ENCODE results near the gene GPRIN1.

The GPRIN1 gene

GRCh38 chr5:176609724-176610434, at the start of gene GPRIN1:
GPRIN1 (minus strand) TSS chr5:176610156; CDS start chr5:176599834, 10,322 bp downstream.
- peak; percentile 28 for DNase-seq

GRCh38 chr5:176659512-176659839, 49.5 kb upstream of the GPRIN1 start:
- DNase-seq, result no peak

- DNase-seq, result no peak
Measured at GRCh38 chr5:176658817-176659511, 49.0 kb upstream of the GPRIN1 start.

GRCh38 chr5:176658007-176658599, 48.1 kb upstream of the GPRIN1 start:
- DNase-seq, result peak; percentile 15

- DNase-seq, result no peak
Measured at GRCh38 chr5:176656467-176656990, 46.6 kb upstream of the GPRIN1 start.

GRCh38 chr5:176654856-176655255, 44.9 kb upstream of the GPRIN1 start:
- no peak for DNase-seq

- peak; percentile 64 for DNase-seq
Measured at GRCh38 chr5:176653401-176654385, 43.7 kb upstream of the GPRIN1 start.

- DNase-seq, result no peak
Measured at GRCh38 chr5:176652136-176652535, 42.2 kb upstream of the GPRIN1 start.

GRCh38 chr5:176651472-176651980, 41.6 kb upstream of the GPRIN1 start:
- DNase-seq, result no peak

GRCh38 chr5:176650354-176650884, 40.5 kb upstream of the GPRIN1 start:
- no peak for DNase-seq

GRCh38 chr5:176648474-176649194, 38.7 kb upstream of the GPRIN1 start:
- DNase-seq, result no peak

- DNase-seq, result no peak
Measured at GRCh38 chr5:176647843-176648473, 38.0 kb upstream of the GPRIN1 start.

GRCh38 chr5:176647030-176647842, 37.3 kb upstream of the GPRIN1 start, which contains the start of gene TSPAN17:
TSPAN17 (plus strand) TSS chr5:176647484; CDS start chr5:176647616, 132 bp downstream.
- DNase-seq, result peak; percentile 92

- no peak for DNase-seq
Measured at GRCh38 chr5:176646707-176647029, 36.7 kb upstream of the GPRIN1 start.

- no peak for DNase-seq
Measured at GRCh38 chr5:176646049-176646706, 36.2 kb upstream of the GPRIN1 start.

GRCh38 chr5:176644878-176645670, 35.1 kb upstream of the GPRIN1 start:
- no peak for DNase-seq

- no peak for DNase-seq
Measured at GRCh38 chr5:176644294-176644693, 34.3 kb upstream of the GPRIN1 start.

- DNase-seq, result no peak
Measured at GRCh38 chr5:176643491-176644219, 33.7 kb upstream of the GPRIN1 start.
